ENCODE measurements around the gene RAB13.
A peak's percentile ranks its signal among the peaks of the same experiment; 100 is the strongest.

The RAB13 gene

GRCh38 chr1:153963030-153963849, 22.9 kb downstream of the RAB13 start, which contains the start of gene SLC39A1:
Gene SLC39A1, minus strand, starts transcription at chr1:153963537. Its CDS starts 822 bp downstream, at chr1:153962715.
- CTCF ChIA-PET: interaction anchor here (0.6 to 3.2 kb wide), 7 partner anchors 9 to 396 kb away, joined by 3 to 15 read pairs (median 4); partner anchors contain the start of genes DENND4B, JTB and RAB13
- peak within 1 kb of the TSS; percentile 49 to 97 (median 87) for H3K4me3 ChIP-seq (ENCODE audit: control insufficient read depth in 1 of 7, extremely low read depth in 1 of 7, insufficient read depth in 4 of 7, low read depth in 2 of 7, low read length in 6 of 7)
- POLR2A ChIA-PET: interaction anchor here (0.9 to 3.8 kb wide), 5 partner anchors 9 to 40 kb away, joined by 3 to 17 read pairs (median 5); partner anchors contain the start of genes DENND4B, GATAD2B, RAB13 and RPS27
- peaks cover 13 to 66% (median 51%) of the 10 kb centered on the region in 4 experiments for H3K4me1 ChIP-seq (ENCODE audit: control extremely low read depth in 1 of 4, control insufficient read depth in 4 of 4, insufficient read depth in 4 of 4, low read length in 3 of 4)
- no peaks in the 10 kb centered on the region for H3K27me3 ChIP-seq (replicated peaks in 2 of 5; ENCODE audit: control insufficient read depth in 4 of 5, insufficient read depth in 5 of 5, low read length in 4 of 5)
- DNase-seq: peak; percentile 93
- H3K27ac ChIP-seq (ENCODE audit: insufficient read depth in 1 of 2, low read depth in 1 of 2, low read length in 2 of 2, poor library complexity in 1 of 2, severe bottlenecking in 2 of 2): peak within 1 kb of the TSS; percentile 70 to 88
- no peaks in the 10 kb centered on the region for H3K9me3 ChIP-seq (ENCODE audit: control extremely low read depth in 1 of 5, control insufficient read depth in 4 of 5, insufficient read depth in 2 of 5, low read depth in 1 of 5, low read length in 4 of 5)
- H3K36me3 ChIP-seq (ENCODE audit: control insufficient read depth in 4 of 4, insufficient read depth in 4 of 4, low read length in 3 of 4): peaks cover 0 to 29% (median 18%) of the 10 kb centered on the region in 4 experiments
- under 1% methylated on average over 45 of the region's 54 CpGs for WGBS (ENCODE audit: insufficient coverage)

GRCh38 chr1:153962088-153963029, 23.8 kb downstream of the RAB13 start:
- Histone ChIP-seq H3K4me3 (ENCODE audit: control insufficient read depth in 1 of 7, extremely low read depth in 1 of 7, insufficient read depth in 4 of 7, low read depth in 2 of 7, low read length in 6 of 7) (peak overlapping the region; percentile 49 to 97 (median 87)), H3K27me3 (replicated peaks in 2 of 5; ENCODE audit: control insufficient read depth in 4 of 5, insufficient read depth in 5 of 5, low read length in 4 of 5) (no peaks in the 10 kb centered on the region), H3K9me3 (ENCODE audit: control extremely low read depth in 1 of 5, control insufficient read depth in 4 of 5, insufficient read depth in 2 of 5, low read depth in 1 of 5, low read length in 4 of 5) (no peaks in the 10 kb centered on the region), H3K36me3 (ENCODE audit: control insufficient read depth in 4 of 4, insufficient read depth in 4 of 4, low read length in 3 of 4) (peaks cover 0 to 29% (median 18%) of the 10 kb centered on the region in 4 experiments), H3K27ac (ENCODE audit: insufficient read depth in 1 of 2, low read depth in 1 of 2, low read length in 2 of 2, poor library complexity in 1 of 2, severe bottlenecking in 2 of 2) (peak overlapping the region; percentile 70 to 88), H3K4me1 (ENCODE audit: control extremely low read depth in 1 of 4, control insufficient read depth in 4 of 4, insufficient read depth in 4 of 4, low read length in 3 of 4) (peaks cover 15 to 64% (median 51%) of the 10 kb centered on the region in 4 experiments)
- CTCF ChIA-PET: interaction anchor here (1.2 to 3.2 kb wide), 7 partner anchors 10 to 395 kb away, joined by 3 to 15 read pairs (median 5); partner anchors contain the start of genes DENND4B, JTB and RAB13
- DNase-seq: no peak
- POLR2A ChIA-PET: interaction anchor here (0.9 to 3.8 kb wide), 5 partner anchors 10 to 67 kb away, joined by 3 to 17 read pairs (median 4); partner anchors contain the start of genes DENND4B, GATAD2B and RAB13
- WGBS (ENCODE audit: insufficient coverage): 51% methylated on average over 9 of the region's 16 CpGs

- Histone ChIP-seq H3K4me3 (ENCODE audit: control insufficient read depth in 1 of 7, extremely low read depth in 1 of 7, insufficient read depth in 4 of 7, low read depth in 2 of 7, low read length in 6 of 7) (peak overlapping the region in 1 of 7 experiments; percentile 87), H3K4me1 (ENCODE audit: control extremely low read depth in 1 of 4, control insufficient read depth in 4 of 4, insufficient read depth in 4 of 4, low read length in 3 of 4) (peaks cover 24 to 73% (median 57%) of the 10 kb centered on the region in 4 experiments), H3K27ac (ENCODE audit: insufficient read depth in 1 of 2, low read depth in 1 of 2, low read length in 2 of 2, poor library complexity in 1 of 2, severe bottlenecking in 2 of 2) (no peak overlapping the region), H3K36me3 (ENCODE audit: control insufficient read depth in 4 of 4, insufficient read depth in 4 of 4, low read length in 3 of 4) (peaks cover 0 to 29% (median 18%) of the 10 kb centered on the region in 4 experiments), H3K9me3 (ENCODE audit: control extremely low read depth in 1 of 5, control insufficient read depth in 4 of 5, insufficient read depth in 2 of 5, low read depth in 1 of 5, low read length in 4 of 5) (no peaks in the 10 kb centered on the region), H3K27me3 (replicated peaks in 2 of 5; ENCODE audit: control insufficient read depth in 4 of 5, insufficient read depth in 5 of 5, low read length in 4 of 5) (no peaks in the 10 kb centered on the region)
- WGBS (ENCODE audit: insufficient coverage): 83% methylated on average over 2 of the region's 4 CpGs
- CTCF ChIA-PET: interaction anchor here (1.4 to 2.6 kb wide), 4 partner anchors 12 to 25 kb away, joined by 3 to 11 read pairs (median 8); partner anchors contain the start of genes DENND4B, JTB and RAB13
- DNase-seq: no peak
- POLR2A ChIA-PET: interaction anchor here (1.1 to 3.8 kb wide), 2 partner anchors 15 to 66 kb away, joined by 3 to 17 read pairs; partner anchors contain the start of gene DENND4B
Observed at GRCh38 chr1:153961421-153961820, 24.7 kb downstream of the RAB13 start.

GRCh38 chr1:153960206-153960605, 25.9 kb downstream of the RAB13 start:
- 98% methylated on average over 10 of the region's 11 CpGs for WGBS (ENCODE audit: insufficient coverage)
- no peak for DNase-seq
- Histone ChIP-seq H3K9me3 (ENCODE audit: control extremely low read depth in 1 of 5, control insufficient read depth in 4 of 5, insufficient read depth in 2 of 5, low read depth in 1 of 5, low read length in 4 of 5) (no peaks in the 10 kb centered on the region), H3K27ac (ENCODE audit: insufficient read depth in 1 of 2, low read depth in 1 of 2, low read length in 2 of 2, poor library complexity in 1 of 2, severe bottlenecking in 2 of 2) (no peak overlapping the region), H3K36me3 (ENCODE audit: control insufficient read depth in 4 of 4, insufficient read depth in 4 of 4, low read length in 3 of 4) (peaks cover 0 to 29% (median 18%) of the 10 kb centered on the region in 4 experiments), H3K27me3 (replicated peaks in 2 of 5; ENCODE audit: control insufficient read depth in 4 of 5, insufficient read depth in 5 of 5, low read length in 4 of 5) (no peaks in the 10 kb centered on the region), H3K4me3 (ENCODE audit: control insufficient read depth in 1 of 7, extremely low read depth in 1 of 7, insufficient read depth in 4 of 7, low read depth in 2 of 7, low read length in 6 of 7) (no peak overlapping the region), H3K4me1 (ENCODE audit: control extremely low read depth in 1 of 4, control insufficient read depth in 4 of 4, insufficient read depth in 4 of 4, low read length in 3 of 4) (peaks cover 20 to 73% (median 60%) of the 10 kb centered on the region in 4 experiments)
- ChIA-PET CTCF (interaction anchor here (1.4 to 6.2 kb wide), 2 partner anchors 14 to 17 kb away, joined by 3 to 52 read pairs; partner anchors contain the start of genes DENND4B and JTB), POLR2A (interaction anchor here (1.1 to 1.4 kb wide), 2 partner anchors 14 to 27 kb away, joined by 3 read pairs; partner anchors contain the start of gene DENND4B)

GRCh38 chr1:153959454-153959853, 26.7 kb downstream of the RAB13 start:
- peaks cover 0 to 35% (median 23%) of the 10 kb centered on the region in 4 experiments for H3K36me3 ChIP-seq (ENCODE audit: control insufficient read depth in 4 of 4, insufficient read depth in 4 of 4, low read length in 3 of 4)
- no peaks in the 10 kb centered on the region for H3K27me3 ChIP-seq (replicated peaks in 2 of 5; ENCODE audit: control insufficient read depth in 4 of 5, insufficient read depth in 5 of 5, low read length in 4 of 5)
- ChIA-PET POLR2A (interaction anchor here (1.4 to 1.6 kb wide), 2 partner anchors 28 to 31 kb away, joined by 3 to 4 read pairs; partner anchors contain the start of gene RPS27), CTCF (interaction anchor here (1.2 to 6.2 kb wide), 2 partner anchors 13 to 18 kb away, joined by 4 to 52 read pairs; partner anchors contain the start of genes DENND4B and JTB)
- no peak for DNase-seq
- peaks cover 20 to 72% (median 59%) of the 10 kb centered on the region in 4 experiments for H3K4me1 ChIP-seq (ENCODE audit: control extremely low read depth in 1 of 4, control insufficient read depth in 4 of 4, insufficient read depth in 4 of 4, low read length in 3 of 4)
- no peak overlapping the region for H3K4me3 ChIP-seq (ENCODE audit: control insufficient read depth in 1 of 7, extremely low read depth in 1 of 7, insufficient read depth in 4 of 7, low read depth in 2 of 7, low read length in 6 of 7)
- peak overlapping the region in 1 of 2 experiments; percentile 90 for H3K27ac ChIP-seq (ENCODE audit: insufficient read depth in 1 of 2, low read depth in 1 of 2, low read length in 2 of 2, poor library complexity in 1 of 2, severe bottlenecking in 2 of 2)
- H3K9me3 ChIP-seq (ENCODE audit: control extremely low read depth in 1 of 5, control insufficient read depth in 4 of 5, insufficient read depth in 2 of 5, low read depth in 1 of 5, low read length in 4 of 5): no peaks in the 10 kb centered on the region
- 100% methylated on average over 1 of the region's 3 CpGs for WGBS (ENCODE audit: insufficient coverage)

- no peak for DNase-seq
- ChIA-PET POLR2A (interaction anchor here (0.7 to 1.9 kb wide), 3 partner anchors 8 to 32 kb away, joined by 3 to 7 read pairs (median 4); partner anchors contain the start of genes CREB3L4 and RPS27), CTCF (interaction anchor here (1.1 to 6.2 kb wide), 3 partner anchors 8 to 19 kb away, joined by 4 to 52 read pairs (median 6); partner anchors contain the start of genes CREB3L4, DENND4B and JTB)
- Histone ChIP-seq H3K27me3 (replicated peaks in 2 of 5; ENCODE audit: control insufficient read depth in 4 of 5, insufficient read depth in 5 of 5, low read length in 4 of 5) (no peaks in the 10 kb centered on the region), H3K36me3 (ENCODE audit: control insufficient read depth in 4 of 4, insufficient read depth in 4 of 4, low read length in 3 of 4) (peaks cover 0 to 39% (median 28%) of the 10 kb centered on the region in 4 experiments), H3K9me3 (ENCODE audit: control extremely low read depth in 1 of 5, control insufficient read depth in 4 of 5, insufficient read depth in 2 of 5, low read depth in 1 of 5, low read length in 4 of 5) (no peaks in the 10 kb centered on the region), H3K4me3 (ENCODE audit: control insufficient read depth in 1 of 7, extremely low read depth in 1 of 7, insufficient read depth in 4 of 7, low read depth in 2 of 7, low read length in 6 of 7) (peak overlapping the region in 4 of 7 experiments; percentile 87 to 97 (median 96)), H3K27ac (ENCODE audit: insufficient read depth in 1 of 2, low read depth in 1 of 2, low read length in 2 of 2, poor library complexity in 1 of 2, severe bottlenecking in 2 of 2) (peak overlapping the region; percentile 83 to 90), H3K4me1 (ENCODE audit: control extremely low read depth in 1 of 4, control insufficient read depth in 4 of 4, insufficient read depth in 4 of 4, low read length in 3 of 4) (peaks cover 20 to 67% (median 54%) of the 10 kb centered on the region in 4 experiments)
- WGBS (ENCODE audit: insufficient coverage): 80% methylated on average over 1 of the region's 4 CpGs
Observed at GRCh38 chr1:153958961-153959260, 27.2 kb downstream of the RAB13 start.
